Testis (tissue), 2 donors: ENCODE data around the gene HIGD2A.

Experiments used
- POLR2A ChIP-seq: fragments of 450-650 bp; IDR thresholded peaks from one replicate; pipeline ENCODE4 v1.6.1; 2017; ENCODE audit warnings: antibody characterized with exemption, mild to moderate bottlenecking, moderate library complexity
- TF ChIP-seq, protein P1 (sequence below), 3 experiments: fragments of 450-650 bp in 2 of 3; fragments of 200-600 bp in 1 of 3; sonication (generic) in 1 of 3; IDR thresholded peaks; one replicate each; pipeline ENCODE4 v1.5.1; 2016 to 2019; ENCODE audit warnings: antibody characterized with exemption in 3 of 3, mild to moderate bottlenecking in 2 of 3, moderate library complexity in 1 of 3

DNA sequence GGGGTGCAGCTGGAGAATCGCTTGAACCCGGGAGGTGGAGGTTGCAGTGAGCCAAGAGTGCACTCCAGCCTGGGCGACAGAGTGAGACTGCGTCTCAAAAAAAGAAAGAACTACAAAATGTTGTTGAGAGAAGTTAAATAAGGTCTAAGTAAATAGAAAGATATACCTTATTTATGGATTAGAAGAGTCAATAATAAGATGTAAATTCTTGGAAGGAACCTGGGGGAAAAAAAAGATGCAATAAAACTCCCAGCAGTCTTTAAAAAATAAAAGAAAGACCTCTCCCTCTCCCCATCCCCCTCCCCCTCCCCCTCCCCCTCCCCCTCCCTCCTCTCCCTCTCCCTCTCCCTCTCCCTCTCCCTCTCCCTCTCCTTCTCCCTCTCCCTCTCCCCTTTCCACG lies 44.2 kb downstream of the HIGD2A start:
- no peak for TF ChIP-seq POLR2A
- TF ChIP-seq, protein P1, sequence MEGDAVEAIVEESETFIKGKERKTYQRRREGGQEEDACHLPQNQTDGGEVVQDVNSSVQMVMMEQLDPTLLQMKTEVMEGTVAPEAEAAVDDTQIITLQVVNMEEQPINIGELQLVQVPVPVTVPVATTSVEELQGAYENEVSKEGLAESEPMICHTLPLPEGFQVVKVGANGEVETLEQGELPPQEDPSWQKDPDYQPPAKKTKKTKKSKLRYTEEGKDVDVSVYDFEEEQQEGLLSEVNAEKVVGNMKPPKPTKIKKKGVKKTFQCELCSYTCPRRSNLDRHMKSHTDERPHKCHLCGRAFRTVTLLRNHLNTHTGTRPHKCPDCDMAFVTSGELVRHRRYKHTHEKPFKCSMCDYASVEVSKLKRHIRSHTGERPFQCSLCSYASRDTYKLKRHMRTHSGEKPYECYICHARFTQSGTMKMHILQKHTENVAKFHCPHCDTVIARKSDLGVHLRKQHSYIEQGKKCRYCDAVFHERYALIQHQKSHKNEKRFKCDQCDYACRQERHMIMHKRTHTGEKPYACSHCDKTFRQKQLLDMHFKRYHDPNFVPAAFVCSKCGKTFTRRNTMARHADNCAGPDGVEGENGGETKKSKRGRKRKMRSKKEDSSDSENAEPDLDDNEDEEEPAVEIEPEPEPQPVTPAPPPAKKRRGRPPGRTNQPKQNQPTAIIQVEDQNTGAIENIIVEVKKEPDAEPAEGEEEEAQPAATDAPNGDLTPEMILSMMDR (IDR thresholded peaks at IDR 0.05): no peak
